H1 (cell line): ENCODE data around the gene PERCC1.

Experiments
- CEBPB ChIP-seq: IDR thresholded peaks from 2 replicates; pipeline ENCODE4 v1.6.1; 2012; ENCODE audit warnings: low read depth, low read length
- EZH2 ChIP-seq: fragments of 200-600 bp; sonication (generic); IDR thresholded peaks from 2 replicates; pipeline ENCODE4 v1.7.1; 2012; ENCODE audit warnings: low read depth, mild to moderate bottlenecking, moderate library complexity, low read length, inconsistent platforms; ENCODE audit not compliant: severe bottlenecking
- GTF2F1 ChIP-seq: IDR thresholded peaks from 2 replicates; pipeline ENCODE4 v1.6.1; 2012; ENCODE audit warnings: low read depth, low read length, improper control_type of control experiment, borderline replicate concordance
- KDM1A ChIP-seq: fragments of 200-600, 300-600 bp; sonication (generic); IDR thresholded peaks from 2 replicates; pipeline ENCODE4 v1.7.1; 2016; ENCODE audit warnings: mild to moderate bottlenecking, low read length, borderline replicate concordance
- TAF1 ChIP-seq: IDR thresholded peaks from 2 replicates; pipeline ENCODE4 v1.6.1; 2011; ENCODE audit warnings: mild to moderate bottlenecking, low read depth, low read length

DNA sequence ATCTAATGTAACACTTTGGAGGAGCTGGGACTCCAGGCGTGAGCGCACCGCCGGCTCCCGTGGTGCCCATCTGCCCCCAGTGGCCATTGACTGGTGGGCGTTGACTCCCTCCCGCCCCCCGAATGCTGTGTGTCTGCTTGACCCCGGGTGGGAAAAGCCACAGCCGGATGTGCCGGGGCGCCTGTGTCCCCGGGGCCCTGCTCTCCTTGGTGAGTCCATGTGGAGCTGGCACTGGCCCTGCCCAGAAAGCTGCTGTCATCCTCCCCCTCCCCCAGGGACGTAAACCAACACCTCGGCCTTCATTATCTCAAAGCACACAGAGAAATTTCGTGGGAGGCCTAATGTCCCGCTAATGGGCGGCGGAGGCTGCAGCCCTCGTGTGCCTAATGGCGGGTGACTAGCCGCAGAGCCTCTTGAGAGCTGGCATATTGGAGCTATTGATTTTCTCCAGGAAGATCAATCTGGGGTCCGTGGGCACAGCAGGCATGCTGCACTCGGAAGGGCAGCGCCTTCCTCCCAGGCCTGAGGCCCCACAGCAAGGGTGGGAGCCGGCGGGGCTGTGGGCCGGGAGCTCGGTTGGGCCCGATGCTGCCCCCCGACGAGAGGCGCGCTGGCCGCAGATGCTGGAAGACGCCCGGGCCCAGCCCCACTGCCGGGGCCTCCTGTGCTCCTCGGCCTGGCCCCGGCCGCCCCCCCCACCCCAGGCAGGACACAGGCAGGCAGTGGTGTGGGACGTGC is 4.0 kb upstream of the PERCC1 start:
- no peak for TF ChIP-seq TAF1
- no peak for TF ChIP-seq GTF2F1
- no peak for TF ChIP-seq CEBPB
- no peak for TF ChIP-seq EZH2
- no peak for TF ChIP-seq KDM1A
